ENCODE data around the gene NOTCH3.

GRCh38 chr19:15218501-15218900 lies 17.7 kb upstream of the NOTCH3 start:
- TF ChIP-seq, protein P1, sequence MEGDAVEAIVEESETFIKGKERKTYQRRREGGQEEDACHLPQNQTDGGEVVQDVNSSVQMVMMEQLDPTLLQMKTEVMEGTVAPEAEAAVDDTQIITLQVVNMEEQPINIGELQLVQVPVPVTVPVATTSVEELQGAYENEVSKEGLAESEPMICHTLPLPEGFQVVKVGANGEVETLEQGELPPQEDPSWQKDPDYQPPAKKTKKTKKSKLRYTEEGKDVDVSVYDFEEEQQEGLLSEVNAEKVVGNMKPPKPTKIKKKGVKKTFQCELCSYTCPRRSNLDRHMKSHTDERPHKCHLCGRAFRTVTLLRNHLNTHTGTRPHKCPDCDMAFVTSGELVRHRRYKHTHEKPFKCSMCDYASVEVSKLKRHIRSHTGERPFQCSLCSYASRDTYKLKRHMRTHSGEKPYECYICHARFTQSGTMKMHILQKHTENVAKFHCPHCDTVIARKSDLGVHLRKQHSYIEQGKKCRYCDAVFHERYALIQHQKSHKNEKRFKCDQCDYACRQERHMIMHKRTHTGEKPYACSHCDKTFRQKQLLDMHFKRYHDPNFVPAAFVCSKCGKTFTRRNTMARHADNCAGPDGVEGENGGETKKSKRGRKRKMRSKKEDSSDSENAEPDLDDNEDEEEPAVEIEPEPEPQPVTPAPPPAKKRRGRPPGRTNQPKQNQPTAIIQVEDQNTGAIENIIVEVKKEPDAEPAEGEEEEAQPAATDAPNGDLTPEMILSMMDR (IDR thresholded peaks at IDR 0.05; ENCODE audit: low read length), result no peak
- no peak for TF ChIP-seq EZH2phosphoT487 (IDR thresholded peaks at IDR 0.05; ENCODE audit: low read length)
- TF ChIP-seq EZH2 (optimal IDR thresholded peaks at IDR 0.05; ENCODE audit: low read depth, low read length), result no peak

Data from MM.1S (cell line).